ENCODE data around the gene FTCDNL1.

The FTCDNL1 gene

DNA sequence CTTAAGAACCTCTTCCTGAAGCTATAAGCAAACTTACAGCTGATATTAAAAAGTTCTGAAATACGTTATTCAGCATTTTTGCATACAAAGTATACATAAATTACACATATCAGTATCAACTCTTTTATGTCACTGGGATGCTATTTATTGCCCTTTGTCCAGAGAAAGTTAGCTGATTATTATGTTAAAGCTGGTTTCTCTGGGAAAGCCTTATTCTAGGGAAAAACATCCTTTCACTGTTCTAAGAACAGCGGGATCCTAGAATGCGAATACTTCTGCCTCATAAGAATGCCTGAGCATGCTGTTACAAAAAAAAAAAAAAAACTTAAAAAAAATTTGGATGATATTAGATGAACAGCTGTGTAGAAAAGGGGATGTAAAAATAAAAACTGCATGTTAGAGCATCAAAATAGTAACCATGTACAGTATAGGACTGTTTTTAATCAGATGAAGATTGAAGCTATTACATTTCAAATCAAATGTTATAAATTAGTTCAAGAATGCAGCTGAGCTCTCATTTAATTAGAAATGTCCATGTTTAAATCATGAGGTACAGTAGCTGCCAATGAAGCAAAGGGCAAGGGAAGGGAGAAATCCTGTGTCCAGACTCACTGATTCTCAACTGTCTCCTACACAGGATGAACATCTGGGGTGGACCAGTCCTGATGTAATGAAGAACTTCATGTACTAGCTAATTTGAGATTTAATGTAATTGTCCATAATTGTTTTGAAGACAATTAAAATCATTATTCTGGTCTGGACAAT, 8.2 kb downstream of the FTCDNL1 start:
- no peak for DNase-seq (ENCODE audit: low read depth in 2 of 2)

DNA sequence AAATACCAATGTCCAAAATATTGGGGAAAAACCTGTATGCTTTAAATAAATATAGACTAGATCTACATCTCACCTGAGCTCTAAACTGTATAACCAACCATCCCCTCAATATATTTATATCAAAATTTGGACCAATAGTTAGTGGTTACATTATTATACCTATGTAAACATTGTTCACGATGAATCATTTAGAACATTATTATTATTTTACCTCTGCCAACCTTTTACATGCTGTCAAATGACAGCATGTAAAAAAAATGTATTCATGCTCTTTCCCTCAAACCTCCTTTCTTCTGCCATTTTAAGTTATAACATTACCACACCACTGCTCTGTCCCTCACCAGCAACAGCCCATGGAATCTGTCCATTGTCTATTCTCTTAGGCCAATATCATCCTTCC, 9.6 kb downstream of the FTCDNL1 start:
- DNase-seq (ENCODE audit: low read depth in 2 of 2), result no peak

DNA sequence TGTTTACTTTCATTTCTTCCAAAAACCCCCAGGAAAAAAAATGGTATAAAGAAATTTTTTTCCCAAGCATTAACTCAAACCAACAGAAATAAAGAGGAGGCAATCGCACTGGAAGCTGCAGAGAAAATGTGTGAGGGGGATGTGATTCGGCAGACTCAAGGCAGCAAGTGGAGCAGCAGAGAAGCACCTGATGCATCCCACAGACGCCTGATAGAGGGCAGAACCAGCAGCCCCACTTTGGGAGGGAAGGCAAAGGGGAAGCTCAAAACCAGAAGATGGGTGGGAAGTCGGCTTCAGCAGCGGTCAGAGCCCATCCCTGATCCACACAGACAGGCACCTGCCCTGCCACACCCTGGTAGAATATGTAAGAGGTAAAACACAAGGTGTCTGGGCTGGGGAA, 12.6 kb downstream of the FTCDNL1 start:
- no peak for DNase-seq (ENCODE audit: low read depth in 2 of 2)

DNA sequence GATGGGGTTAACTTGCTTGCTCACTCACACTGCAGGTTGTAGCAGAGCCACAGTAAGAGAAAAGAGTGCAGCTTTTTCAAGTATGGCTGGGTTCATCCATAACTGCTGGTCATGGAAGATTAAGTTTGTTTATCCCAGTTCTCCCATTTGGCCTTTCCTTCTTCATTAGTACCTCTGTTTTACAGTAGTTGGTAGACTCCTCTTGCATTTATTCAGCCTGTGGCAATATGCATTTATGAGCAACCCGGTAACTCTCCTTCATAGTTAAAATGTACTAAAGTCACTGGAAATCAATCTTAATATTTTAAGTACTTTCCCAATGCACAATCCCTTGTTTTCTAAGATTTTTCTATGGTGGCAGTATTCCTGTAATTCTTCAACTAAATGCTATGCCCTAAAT, 14.0 kb downstream of the FTCDNL1 start:
- DNase-seq (ENCODE audit: low read depth in 2 of 2), result no peak

DNA sequence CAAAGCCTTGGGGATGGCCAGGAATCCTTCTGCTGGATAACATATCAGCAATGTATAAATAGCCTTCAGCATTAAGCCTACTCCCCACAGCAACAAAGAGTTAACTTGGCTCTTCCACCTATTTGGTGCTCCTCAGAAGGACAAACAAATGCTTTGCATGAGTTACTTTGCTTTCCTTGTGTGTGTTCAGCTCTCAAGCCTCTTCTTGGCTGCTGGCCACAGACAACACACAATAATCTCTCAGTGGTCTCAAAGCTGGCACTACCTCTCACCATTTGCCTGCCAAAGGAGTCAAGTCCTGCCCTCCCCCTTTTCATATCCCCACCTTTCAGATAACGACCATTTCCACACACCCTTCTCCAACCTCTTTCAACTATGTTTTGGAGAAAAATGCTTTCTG, 17.5 kb downstream of the FTCDNL1 start:
- no peak for DNase-seq (ENCODE audit: low read depth in 2 of 2)

DNA sequence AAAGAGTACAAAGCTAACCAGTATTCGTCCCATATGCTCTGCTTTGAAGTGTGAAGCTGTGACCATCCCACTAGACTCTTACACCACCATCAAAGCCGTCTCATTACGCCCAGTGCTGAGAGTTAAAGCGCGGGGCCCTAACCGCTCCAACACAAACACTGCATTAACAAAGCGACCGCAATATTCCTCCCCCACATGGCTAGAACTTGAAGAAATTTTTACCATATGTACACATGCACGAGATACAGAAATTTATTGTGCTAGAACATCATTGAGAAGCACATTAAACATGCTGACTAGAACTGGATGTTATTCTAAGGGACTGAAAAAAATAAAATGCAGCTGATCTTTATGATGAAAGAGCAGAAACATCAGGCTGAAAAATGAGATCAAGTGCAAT, 20.5 kb downstream of the FTCDNL1 start:
- peak; percentile 40 to 47 for DNase-seq (ENCODE audit: low read depth in 2 of 2)

DNA sequence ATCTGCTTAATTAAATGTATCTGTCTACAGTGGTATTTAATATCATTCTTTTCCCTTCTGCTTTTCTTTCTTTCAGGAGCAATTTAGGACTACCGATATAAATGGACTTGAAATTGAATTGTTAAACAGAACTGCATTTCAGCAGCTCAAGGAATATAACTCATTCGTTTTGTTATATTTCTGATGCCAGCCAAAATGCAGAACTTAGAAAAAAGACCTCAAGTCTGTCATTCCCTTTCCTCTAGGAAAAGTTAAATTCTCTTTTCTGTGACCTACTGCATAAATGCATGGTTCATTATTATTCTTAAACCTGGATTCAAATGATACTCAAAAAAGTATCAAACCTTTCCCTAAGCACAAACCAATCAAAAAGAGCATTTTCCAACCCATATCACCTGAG, 21.4 kb downstream of the FTCDNL1 start:
- DNase-seq (ENCODE audit: low read depth in 2 of 2), result no peak

DNA sequence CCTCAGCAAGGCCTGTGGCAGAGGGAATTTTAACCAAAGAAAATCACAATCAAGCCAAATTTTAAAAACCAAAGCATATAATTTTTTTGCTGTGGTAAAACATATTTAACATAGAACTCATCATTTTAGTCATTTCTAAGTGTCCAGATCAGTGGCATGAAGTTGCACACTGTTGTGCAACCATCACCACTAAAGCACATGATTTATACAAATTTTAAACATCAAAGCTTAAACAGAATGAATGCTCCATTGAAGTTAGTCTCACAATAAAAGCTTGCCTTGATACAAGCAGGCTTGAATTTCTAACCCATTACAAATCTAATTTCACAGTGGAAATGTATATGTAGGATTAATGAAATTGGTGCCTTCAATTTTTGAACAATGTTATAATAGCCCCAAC, 31.2 kb downstream of the FTCDNL1 start:
- no peak for DNase-seq (ENCODE audit: low read depth in 2 of 2)

DNA sequence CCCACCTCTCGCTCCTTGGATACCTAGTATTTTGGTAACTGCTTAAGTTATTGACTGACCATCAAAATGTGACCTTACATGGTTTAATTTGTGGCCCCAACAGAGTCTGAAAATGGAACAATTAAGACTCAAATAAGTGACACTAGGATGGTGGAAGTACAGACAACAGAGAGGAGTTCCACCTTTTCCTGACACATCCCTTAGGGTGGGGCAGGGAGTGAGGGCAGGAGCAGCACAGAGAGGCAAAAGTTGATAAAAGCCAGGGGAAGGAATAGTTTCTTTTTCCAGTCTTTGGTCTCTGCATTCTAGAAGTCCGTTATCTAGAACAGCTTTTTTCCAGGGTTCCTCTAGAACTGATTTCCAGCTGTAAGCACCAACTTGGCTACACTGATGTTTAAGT, 32.2 kb downstream of the FTCDNL1 start:
- DNase-seq (ENCODE audit: low read depth in 2 of 2), result no peak

DNA sequence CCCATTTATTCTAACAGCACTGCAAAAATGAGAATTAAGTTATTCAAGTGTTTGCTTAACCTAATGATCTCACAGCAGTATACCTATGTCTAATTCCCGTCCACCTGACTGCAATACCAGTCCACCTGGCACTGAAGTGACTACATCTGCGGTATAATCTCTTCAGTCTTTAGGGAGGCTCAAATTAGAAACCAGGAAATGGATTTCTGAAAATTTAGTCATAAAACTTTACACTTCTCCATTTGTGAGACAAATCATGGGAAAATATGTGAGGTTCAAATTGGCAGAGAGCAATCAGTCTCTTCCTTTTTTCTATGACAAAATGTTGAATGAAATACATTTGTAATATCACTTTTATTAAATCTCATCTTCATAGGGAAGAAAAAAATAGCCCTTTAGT, 33.0 kb downstream of the FTCDNL1 start:
- DNase-seq (ENCODE audit: low read depth in 2 of 2), result no peak

DNA sequence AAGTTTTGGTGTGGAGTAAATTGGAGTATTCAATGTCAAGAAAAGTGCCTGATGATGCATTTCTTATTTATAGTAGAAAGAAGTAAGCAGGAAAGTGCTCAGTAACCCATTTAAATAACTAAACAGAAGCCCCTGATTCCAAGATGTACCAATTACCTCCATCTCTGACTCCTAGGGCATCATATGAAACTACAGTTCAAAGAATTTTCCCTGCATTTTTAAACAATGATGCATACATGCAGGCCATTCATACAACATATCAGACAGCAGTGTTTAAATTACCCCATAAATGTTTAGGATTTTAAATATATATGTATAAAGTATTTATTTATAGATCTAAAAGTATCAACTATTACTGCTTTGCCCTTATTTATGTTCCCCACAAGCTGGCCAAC, 36.2 kb downstream of the FTCDNL1 start:
- DNase-seq (ENCODE audit: low read depth in 2 of 2), result no peak

DNA sequence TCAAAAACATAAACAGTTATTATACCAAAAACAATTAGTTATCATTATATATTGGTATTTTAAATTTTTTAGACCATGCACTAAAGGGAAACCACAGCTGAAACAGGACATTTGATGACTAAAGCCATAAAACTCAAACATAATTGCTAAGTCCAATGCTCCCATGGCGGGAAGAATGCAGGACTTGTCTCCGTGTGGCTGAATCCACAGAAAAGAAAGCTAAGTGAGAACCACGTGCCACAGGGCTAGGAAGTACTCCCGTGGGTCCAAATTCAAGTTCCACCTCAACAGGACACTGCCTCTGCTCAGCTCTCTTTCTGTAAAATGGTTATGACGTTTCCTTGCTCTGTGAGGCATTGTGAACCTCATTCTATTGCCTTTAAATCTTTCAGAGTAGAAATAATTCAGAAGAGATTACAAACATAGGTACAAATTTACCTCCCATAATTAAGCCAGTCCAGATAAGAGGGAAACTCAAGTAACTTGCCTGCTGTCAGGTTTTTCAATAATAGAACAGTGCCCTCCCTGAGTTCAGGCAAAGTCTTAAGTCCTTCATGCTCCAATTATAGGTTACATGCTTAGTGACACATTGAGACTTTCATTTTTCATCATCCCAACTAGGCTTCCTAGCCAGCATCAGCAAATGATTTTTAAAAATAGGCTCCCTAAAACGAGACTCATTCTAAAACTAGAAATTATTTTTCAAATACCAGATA, 36.7 kb downstream of the FTCDNL1 start:
- no peak for DNase-seq (ENCODE audit: low read depth in 2 of 2)

DNA sequence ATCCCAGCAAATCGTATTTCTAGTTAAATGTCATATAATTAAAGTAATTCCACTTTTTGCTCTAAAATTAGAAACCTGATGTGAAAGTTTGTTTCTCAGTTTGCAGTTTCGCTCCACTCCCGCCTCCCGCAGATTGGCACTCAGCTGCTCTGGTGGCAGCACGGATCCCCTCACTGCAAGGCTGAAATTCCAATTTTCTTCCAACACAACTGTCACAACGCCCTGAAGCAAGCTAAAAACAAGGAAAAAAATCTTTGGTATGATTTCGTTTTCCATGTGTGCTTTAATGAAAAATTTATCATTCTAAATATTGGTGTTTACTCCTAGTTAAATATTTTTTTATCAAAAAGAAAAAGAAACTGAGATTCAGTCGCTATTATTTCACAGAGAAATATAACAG, 38.5 kb downstream of the FTCDNL1 start:
- DNase-seq (ENCODE audit: low read depth in 2 of 2), result no peak

DNA sequence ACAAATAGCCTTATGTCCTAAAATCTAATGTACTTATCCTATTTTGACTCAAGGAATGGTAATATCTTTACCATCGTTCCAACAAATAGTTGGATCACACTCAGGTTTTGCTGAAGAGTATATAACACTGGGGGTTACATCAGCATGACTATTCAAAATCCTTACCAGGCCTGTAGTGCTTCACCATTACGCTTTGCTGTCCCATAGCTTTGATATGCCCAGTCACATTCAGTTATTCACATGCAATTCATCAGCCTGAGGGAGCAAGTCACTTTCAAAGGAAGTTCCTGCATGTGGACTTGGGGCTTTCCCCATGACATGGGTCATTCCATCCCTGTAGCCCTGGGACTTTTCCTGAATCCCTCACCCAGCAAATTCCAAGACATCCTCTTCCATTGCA, 39.6 kb downstream of the FTCDNL1 start:
- peak; percentile 25 to 33 for DNase-seq (ENCODE audit: low read depth in 2 of 2)

DNA sequence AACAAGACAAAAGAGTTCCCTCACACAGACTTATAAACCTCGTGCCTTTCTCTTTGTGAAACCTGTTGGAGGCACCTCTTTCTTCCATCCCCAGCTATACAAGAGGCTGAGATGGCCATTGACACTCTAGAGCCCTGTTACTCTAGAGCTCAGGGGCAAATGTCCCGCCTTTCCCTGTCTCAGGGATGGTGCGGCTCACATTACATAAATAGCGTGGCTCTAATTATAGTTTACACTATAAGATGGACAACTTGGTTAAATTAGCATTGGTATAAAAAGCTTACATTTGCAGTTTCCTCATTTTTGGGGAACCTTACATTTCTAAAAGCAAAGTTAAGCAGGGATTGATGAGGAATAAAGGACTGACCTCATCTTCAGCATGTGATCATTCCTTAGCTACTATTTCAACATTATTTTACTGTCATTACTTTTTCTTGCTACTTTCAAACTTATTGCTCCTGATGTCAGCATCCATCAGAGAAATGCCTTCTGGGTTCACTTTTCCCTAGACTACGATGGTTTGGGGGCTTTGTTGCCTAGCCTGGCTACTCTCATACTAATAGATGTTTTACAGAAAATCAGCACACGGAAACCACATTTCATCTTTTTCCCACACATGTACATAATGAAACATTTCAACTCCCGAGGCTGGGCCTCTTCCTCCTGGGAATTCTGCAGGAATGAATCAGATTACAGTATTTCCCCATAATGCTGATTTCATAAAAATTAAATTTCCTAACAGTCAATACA, 40.4 kb downstream of the FTCDNL1 start:
- peak; percentile 68 to 74 for DNase-seq (ENCODE audit: low read depth in 2 of 2)

DNA sequence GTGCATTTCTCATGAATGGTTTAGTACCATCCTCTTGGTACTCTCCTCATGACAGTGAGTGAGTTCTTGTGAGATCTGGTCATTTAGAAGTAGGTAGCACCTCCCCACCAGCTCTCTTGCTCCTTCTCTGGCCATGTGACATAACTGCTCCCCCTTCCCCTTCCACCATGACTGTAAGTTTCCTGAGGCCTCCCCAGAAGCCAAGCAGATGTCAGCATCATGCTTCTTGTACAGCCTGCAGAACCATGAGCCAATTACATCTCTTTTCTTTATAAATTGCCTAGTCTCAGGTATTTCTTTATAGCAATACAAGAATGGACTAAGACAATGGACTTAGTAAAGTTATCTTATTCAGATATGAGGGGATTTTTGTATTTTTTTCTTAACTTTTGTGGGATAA, 43.0 kb downstream of the FTCDNL1 start:
- no peak for DNase-seq (ENCODE audit: low read depth in 2 of 2)

DNA sequence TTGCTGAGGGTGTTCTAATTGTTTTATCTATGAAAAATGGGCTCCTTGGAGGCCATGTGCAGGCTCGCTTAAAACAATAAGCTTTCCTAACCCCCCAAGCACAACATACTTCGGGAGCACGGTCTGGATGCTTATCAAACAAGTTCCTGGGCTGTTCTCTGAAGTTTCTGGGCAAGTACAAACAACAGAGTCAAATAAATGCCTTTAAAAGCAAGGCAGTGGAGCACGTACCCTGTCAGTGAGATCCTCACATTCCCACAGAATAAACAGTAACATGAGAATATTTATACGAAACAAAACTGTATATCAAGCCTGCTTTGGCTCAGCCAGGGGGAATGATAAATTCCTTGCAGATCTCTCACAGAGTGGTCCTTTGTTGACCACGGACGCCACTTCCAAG, 44.8 kb downstream of the FTCDNL1 start:
- no peak for DNase-seq (ENCODE audit: low read depth in 2 of 2)

DNA sequence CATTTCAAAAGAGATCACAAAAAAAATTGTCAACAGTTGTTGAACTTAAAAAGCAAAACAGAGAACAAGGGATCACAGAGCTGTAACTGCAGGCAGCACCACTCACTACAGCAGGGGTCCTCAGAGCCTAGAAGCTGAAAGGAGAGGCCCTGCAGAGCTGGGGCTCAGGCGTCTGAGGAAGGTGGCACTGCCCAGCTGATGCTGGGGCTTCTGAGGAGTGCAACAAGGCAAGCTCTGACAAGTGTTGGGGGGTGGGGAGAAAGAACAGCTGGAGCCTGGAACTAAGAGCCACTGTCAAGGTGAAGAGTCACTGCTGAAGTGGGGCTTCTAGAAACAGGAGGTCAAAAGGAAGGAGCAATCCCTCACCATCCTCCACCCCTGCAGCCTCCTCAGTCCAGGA, 46.2 kb downstream of the FTCDNL1 start:
- no peak for DNase-seq (ENCODE audit: low read depth in 2 of 2)

DNA sequence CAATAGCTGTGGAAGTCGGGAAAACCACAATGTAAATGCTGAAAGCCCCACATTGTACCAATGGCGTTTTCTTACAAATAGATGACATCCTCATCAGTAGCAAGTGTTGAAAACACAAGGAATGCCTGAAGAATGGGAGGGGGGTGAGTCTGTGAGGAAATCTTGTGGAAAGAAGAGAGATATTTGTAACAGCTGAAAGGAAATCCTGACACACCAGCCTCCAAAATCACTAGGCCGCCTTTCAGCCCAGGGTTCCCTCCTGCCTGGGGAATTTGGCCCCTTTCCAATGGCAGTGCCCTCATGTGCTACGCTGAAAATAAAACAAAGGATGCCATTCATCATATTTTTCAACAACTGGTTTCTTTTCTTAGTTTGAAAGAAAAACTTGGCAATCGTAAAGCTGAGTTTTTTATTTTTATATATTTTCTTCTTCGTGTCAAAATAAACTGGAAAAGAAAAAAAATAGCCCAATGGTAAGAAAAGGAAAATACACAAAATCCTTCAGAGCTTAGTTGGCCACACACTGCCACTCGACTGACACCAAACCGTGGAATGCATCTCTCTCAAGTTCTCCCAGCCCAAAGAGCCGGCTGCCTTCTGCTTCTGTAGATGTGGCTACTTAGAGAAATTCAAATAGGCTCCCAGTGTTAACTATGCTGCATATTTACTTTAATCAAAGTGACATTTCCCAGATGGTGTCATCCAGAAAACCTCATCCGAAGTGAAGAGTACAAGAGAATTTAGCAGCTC, 52.0 kb downstream of the FTCDNL1 start:
- DNase-seq (ENCODE audit: low read depth in 2 of 2), result peak; percentile 20 to 21

DNA sequence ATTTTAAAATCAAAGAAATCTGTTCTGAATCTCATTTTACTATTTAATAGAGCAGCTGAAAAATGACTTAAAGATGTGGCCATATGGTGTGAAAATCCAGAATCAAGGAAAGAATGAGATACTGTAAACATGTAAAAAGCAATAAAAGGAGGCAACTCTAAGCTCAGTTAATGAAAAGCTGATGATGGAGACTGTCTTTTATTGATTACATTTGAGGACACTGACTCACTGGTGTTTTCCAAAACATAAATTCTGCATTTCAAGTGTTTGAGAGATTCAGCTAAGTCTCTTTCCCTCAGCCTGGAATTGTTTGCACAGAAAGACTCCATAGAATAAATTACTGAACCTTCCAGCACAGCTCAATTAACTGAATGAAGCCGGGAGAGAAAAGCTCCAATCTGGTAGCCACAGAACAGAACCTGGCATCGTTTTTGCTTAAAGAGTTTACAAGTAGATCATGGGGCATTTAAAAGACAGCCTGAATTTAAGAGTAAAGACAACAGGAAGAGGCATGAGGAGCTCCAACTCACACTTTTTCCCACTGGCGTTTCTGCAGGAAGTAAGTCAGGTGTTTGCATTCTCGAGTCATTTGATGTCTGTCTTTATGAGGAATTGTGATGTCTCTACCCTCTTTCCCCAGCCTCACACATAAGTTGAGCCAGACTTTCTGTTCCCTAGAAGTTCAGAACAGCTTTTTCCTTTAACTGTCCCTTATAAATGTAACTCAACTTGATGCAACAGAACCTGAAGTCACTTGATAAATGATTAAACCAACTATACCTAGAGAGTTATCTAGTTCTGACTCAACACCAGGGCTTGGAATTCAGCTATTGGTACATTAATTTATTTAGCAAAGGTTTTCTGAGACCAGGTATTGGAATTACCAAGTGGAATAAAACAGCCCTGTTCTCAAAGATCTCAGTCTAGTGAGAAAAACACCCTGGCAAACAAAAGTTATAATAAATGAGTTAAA, 53.3 kb downstream of the FTCDNL1 start:
- DNase-seq (ENCODE audit: low read depth in 2 of 2), result no peak

DNA sequence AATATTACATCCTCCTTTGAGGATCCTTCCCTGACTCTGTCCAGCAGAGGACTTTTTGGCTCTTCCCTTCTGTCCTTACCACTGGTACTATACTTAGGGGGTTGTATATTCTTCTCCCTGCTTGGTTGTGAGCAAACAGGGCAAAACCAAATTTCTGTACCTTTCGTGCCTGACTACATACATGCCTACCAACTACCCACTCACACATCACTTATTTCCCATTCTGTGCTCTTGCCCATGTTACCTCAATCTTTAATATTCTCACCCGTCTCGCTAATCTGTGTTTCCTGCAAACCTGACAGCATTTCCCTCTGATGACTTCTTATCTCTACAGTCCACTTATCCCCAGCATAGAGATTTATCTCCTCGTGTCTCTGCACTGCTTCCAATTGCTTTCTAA, 58.6 kb downstream of the FTCDNL1 start:
- DNase-seq (ENCODE audit: low read depth in 2 of 2), result no peak

Data from fibroblast of skin of left biceps (primary cell).